ENCODE data around the gene DNAAF8.

DNAAF8 gene

GRCh38 chr16:4797805-4798252 is 63.5 kb downstream of the DNAAF8 start:
- DNase-seq (ENCODE audit: low read depth): no peak
- TF ChIP-seq CTCF (conservative IDR thresholded peaks at IDR 0.05; ENCODE audit: low read depth, low read length): no peak

GRCh38 chr16:4798456-4798855 is 64.1 kb downstream of the DNAAF8 start:
- no peak for TF ChIP-seq CTCF (conservative IDR thresholded peaks at IDR 0.05; ENCODE audit: low read depth, low read length)
- no peak for DNase-seq (ENCODE audit: low read depth)
- no peak overlapping the region for H3K4me3 ChIP-seq (ENCODE audit: low read depth, low read length)

More at GRCh38 chr16:4797805-4798252, 63.5 kb downstream of the DNAAF8 start:
- H3K4me3 ChIP-seq (ENCODE audit: low read depth, low read length): no peak overlapping the region

Measured in choroid plexus epithelial cell (primary cell).